GM13977 (cell line): ENCODE results near the gene CYB5B.

Source experiments
- DNase-seq: peaks from one replicate; pipeline ENCODE4 v3.0.0; 2012; ENCODE audit warnings: low spot score
- CTCF ChIP-seq: IDR thresholded peaks from 2 replicates; pipeline ENCODE4 v1.5.1; 2012; ENCODE audit warnings: mild to moderate bottlenecking, control low read depth; ENCODE audit not compliant: insufficient read depth; ENCODE audit errors: extremely low read depth, missing control alignments
- in situ Hi-C: fragments of 300-500 bp; cut with MboI; formaldehyde crosslinking; loops from one replicate; pipeline ENCODE4 v1.12.0; 2022; ENCODE audit warnings: low sequenced_read_pairs, low pct_unique_long_range_greater_than_20kb, mixed read lengths, inconsistent platforms; ENCODE audit not compliant: unreplicated experiment

CYB5B gene

DNA sequence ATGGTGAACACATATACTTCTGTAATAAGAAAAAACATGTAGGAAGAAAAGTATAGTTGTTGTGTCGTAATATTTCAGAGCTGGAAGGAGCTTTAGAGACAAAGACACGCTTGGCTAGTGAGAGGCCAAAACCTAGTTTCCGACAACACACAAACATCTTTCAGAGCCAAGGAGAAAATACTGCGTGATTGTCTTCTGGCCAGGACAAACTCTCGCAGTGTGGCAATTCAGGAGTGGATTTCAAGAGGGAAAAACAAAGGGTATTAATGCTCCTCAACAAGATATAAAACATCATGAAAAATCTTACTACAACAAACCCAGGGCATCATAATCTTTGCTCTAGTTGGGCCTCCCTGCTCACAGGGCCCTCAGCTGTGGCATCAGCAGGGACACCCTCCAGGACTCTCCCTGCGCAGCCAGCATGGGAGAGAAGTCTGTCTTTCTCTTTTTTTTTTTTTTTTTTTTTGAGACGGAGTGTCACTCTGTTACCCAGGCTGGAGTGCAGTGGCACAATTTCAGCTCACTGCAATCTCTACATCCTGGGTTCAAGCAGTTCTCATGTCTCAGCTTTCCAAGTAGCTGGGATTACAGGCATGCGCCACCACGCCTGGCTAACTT lies 66.4 kb downstream of the CYB5B start:
- in situ Hi-C loops = no loop called here
- DNase-seq = no peak
- TF ChIP-seq CTCF = no peak

DNA sequence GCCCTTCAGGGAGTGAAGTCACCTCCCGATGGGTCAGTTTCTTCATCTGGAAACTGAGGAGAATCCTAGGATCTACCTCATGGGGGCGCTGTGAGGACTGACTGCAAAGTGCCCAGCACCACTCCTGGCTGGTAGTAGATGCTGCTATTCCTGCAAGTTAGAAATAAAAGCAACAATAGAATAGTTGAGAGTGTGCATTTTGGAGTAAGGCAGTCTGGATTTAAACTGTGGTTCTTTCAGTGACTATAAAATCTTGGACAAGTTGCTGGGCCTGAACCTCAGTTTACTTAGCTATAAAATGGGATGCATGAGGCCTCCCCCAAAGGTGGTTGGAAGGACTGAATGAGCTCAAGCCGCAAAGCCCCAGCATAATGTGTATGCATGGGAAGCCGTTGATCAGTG lies 70.6 kb downstream of the CYB5B start:
- in situ Hi-C loops = no loop called here
- peak; percentile 35 for TF ChIP-seq CTCF
- DNase-seq = peak; percentile 37

DNA sequence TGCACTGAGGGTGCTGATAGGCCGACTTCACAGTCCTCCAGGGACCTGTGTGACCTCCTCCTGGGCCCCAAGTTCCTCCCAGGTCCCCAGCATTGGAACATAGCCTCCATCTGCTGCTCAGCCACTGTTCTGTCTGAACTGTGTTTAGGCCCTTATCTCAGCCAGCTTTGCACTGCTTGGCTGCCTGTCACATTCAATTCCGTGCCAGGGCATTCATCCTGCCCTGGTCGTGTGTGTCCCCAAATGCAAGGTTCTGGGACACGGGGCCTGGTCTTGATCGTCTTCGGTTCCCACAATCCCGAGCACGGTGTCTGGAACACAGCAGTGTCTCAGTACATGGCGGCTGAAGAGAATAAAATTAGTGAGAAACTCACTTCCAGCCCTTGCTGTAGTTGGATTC lies 71.4 kb downstream of the CYB5B start:
- no peak for DNase-seq
- in situ Hi-C loops = no loop called here
- TF ChIP-seq CTCF = no peak

DNA sequence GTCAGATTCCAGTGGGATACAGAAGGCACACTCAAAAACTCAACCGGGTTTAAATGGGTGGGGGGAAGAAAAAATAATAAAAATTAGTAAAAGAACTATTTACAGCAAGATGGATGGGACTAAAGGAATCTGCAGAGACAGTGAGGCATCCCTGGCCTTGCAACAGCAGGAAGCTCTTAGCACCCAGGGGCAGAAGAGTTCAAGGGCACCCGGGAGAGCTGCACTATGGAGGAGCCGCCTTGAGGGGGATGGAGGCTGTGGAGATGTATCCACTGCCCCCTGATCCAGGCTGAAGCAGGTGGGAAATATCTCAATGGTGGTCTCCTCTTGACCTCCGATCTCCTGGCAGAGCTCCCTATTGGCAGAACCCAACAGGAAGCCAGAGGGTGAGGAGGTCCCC lies 72.0 kb downstream of the CYB5B start:
- no peak for TF ChIP-seq CTCF
- DNase-seq = no peak
- in situ Hi-C loops = no loop called here

DNA sequence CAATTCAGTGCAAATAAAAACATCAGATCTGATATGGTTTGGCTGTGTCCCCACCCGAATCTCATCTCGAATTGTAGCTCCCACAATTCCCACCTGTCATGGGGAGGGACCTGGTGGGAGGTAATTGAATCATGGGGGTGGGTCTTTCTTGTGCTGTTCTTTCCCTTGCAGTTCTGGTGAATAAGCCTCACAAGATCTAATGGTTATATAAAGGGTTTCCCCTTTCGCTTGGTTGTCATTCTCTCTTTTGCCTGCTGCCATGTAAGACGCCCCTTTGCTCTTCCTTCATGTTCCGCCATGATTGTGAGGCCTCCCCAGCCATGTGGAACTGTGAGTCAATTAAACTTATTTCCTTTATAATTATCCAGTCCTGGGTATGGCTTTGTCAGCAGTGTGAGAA lies 72.5 kb downstream of the CYB5B start:
- no peak for DNase-seq
- no peak for TF ChIP-seq CTCF
- in situ Hi-C loops = no loop called here

GRCh38 chr16:69497876-69498596 lies 73.6 kb downstream of the CYB5B start:
- no peak for DNase-seq
- TF ChIP-seq CTCF = no peak
- in situ Hi-C loops = no loop called here
